ENCODE results near the gene CCSER1.
"Not testable (repeated sequence)": the region's sequence is repeated elsewhere in the genome, so short reads cannot be mapped to it uniquely, and the experiment has no call there.

The CCSER1 gene

GRCh38 chr4:91362125-91362524 is 1234.9 kb downstream of the CCSER1 start:
- no peak for TF ChIP-seq CTCF (IDR thresholded peaks at IDR 0.05; ENCODE audit: borderline replicate concordance, insufficient read depth, low read depth, low read length)

GRCh38 chr4:91366554-91366953 is 1239.4 kb downstream of the CCSER1 start:
- no peak overlapping the region for H3K4me3 ChIP-seq (ENCODE audit: low read depth, low read length)
- no peak for TF ChIP-seq CTCF (IDR thresholded peaks at IDR 0.05; ENCODE audit: borderline replicate concordance, insufficient read depth, low read depth, low read length)

More at GRCh38 chr4:91362125-91362524, 1234.9 kb downstream of the CCSER1 start:
- H3K4me3 ChIP-seq (ENCODE audit: low read depth, low read length): no peak overlapping the region

DNA sequence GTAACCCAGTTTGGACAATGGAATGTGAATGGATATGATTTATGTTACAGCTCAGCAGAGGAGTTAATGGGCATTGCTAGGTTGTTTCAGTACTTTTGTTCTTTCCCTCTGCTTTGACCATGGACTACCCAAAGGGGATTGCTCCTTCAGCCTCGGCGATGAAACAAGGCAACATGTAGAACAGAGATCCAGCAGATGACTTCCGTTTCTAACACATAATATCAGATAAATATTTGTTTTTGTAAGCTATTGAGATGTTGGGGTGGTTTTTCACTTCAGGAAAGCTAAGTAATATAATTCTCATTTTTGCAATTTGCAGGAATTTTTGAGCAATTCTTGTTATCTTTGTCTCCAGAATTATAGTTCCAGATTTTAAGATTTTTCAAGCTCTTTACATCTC is 1241.9 kb downstream of the CCSER1 start:
- H3K4me3 ChIP-seq (ENCODE audit: low read depth, low read length): no peak overlapping the region
- no peak for TF ChIP-seq CTCF (IDR thresholded peaks at IDR 0.05; ENCODE audit: borderline replicate concordance, insufficient read depth, low read depth, low read length)

- no peak for TF ChIP-seq CTCF (IDR thresholded peaks at IDR 0.05; ENCODE audit: borderline replicate concordance, insufficient read depth, low read depth, low read length)
- no peak overlapping the region for H3K4me3 ChIP-seq (ENCODE audit: low read depth, low read length)
Observed at GRCh38 chr4:91373546-91373945, 1246.4 kb downstream of the CCSER1 start.

GRCh38 chr4:91405431-91405830 is 1278.2 kb downstream of the CCSER1 start:
- H3K4me3 ChIP-seq (ENCODE audit: low read depth, low read length): not testable (repeated sequence)

DNA sequence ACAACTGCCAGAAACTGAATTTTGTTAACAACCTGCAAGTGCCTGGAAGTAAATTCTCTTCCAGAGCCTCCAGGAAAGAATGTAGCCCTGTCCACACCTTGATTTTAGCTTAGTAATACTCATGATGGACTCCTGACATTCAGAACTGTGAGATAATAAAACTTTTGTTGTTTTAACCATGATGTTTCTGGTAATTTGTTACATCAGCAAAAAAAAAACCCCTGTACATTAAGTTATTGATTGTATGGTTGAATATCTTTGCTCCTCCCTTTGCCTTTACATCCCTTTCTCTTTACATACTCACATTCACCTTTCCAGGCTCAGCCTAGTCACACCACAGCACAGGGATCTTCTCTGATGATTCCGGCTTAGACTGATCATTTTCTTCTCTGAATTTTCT is 1294.8 kb downstream of the CCSER1 start:
- no peak for TF ChIP-seq CTCF (IDR thresholded peaks at IDR 0.05; ENCODE audit: borderline replicate concordance, insufficient read depth, low read depth, low read length)
- H3K4me3 ChIP-seq (ENCODE audit: low read depth, low read length): no peak overlapping the region

GRCh38 chr4:91426725-91427124 is 1299.5 kb downstream of the CCSER1 start:
- no peak overlapping the region for H3K4me3 ChIP-seq (ENCODE audit: low read depth, low read length)
- TF ChIP-seq CTCF (IDR thresholded peaks at IDR 0.05; ENCODE audit: borderline replicate concordance, insufficient read depth, low read depth, low read length): no peak

DNA sequence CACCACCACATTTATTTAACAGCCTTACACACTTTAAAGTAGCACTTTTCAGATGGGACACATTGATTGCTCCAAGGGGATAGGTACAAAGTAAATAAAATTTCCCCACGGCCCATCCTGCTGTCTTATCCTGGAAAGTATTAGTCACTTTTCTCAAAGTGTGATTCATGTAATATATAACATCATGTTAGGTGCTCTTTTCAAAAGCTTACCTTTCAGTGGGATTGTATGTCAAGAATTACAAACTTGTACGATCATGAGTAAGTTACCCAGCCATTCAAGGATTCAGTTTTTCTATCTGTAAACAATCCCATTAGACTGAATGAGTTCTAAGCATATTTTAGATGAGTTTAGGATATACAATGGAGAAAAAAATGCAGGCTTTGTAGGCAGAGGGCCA is 1300.0 kb downstream of the CCSER1 start:
- H3K4me3 ChIP-seq (ENCODE audit: low read depth, low read length): no peak overlapping the region
- no peak for TF ChIP-seq CTCF (IDR thresholded peaks at IDR 0.05; ENCODE audit: borderline replicate concordance, insufficient read depth, low read depth, low read length)

Measured in GM12875 (cell line).